IMR-90 (cell line): ENCODE measurements around the gene JMJD6. TPM values are rescaled to one million over a fixed set of nuclear protein-coding genes. Genes with fewer than 3 reads are reported as not detected.

ENCODE experiments used
- ATAC-seq: fragments of 200-7000 bp; cut with Tn5 transposase; 2 replicates; pipeline ENCODE4 v1.9.1; 2020; ENCODE audit warnings: low read depth, mild to moderate bottlenecking, moderate library complexity
- BruUV-seq: library from RNA; stranded (reverse); fragments of 400-500 nt; replicated peaks from 2 replicates; lab custom pipeline; 2021; lab: Mats Ljungman, UMichigan
- CTCF ChIA-PET: fragments of 300-600 bp; formaldehyde crosslinking; extraction: SDS; loops from one replicate; lab custom pipeline; 2021; ENCODE audit warnings: antibody characterized with exemption; lab: Yijun Ruan, JAX
- POLR2A ChIA-PET: fragments of 300-600 bp; sonication (Branson Sonifier 250); formaldehyde crosslinking; loops from one replicate; lab custom pipeline; 2022; ENCODE audit warnings: antibody characterized with exemption; ENCODE audit not compliant: unreplicated experiment; lab: Charles Lee
- DNase-seq: peaks from one replicate; pipeline ENCODE4 v3.0.0; 2013
- H2AFZ ChIP-seq: replicated peaks from 2 replicates; pipeline ENCODE3; 2013; ENCODE audit warnings: low read length, mild to moderate bottlenecking; ENCODE audit not compliant: poor library complexity
- H2AK5ac ChIP-seq: 2 replicates; pipeline ENCODE4 v1.6.1; 2013; ENCODE audit warnings: low read depth, low read length, inconsistent platforms
- H2AK9ac ChIP-seq: replicated peaks from 2 replicates; pipeline ENCODE3; 2013; ENCODE audit warnings: mild to moderate bottlenecking, low read depth, low read length, moderate library complexity; ENCODE audit not compliant: poor library complexity
- H2BK120ac ChIP-seq: 2 replicates; pipeline ENCODE4 v1.6.1; 2013; ENCODE audit warnings: low read depth, low read length, inconsistent platforms
- H2BK15ac ChIP-seq: 3 replicates; pipeline ENCODE4 v1.6.1; 2013; ENCODE audit warnings: low read depth, low read length, inconsistent platforms
- H2BK20ac ChIP-seq: 2 replicates; pipeline ENCODE4 v1.6.1; 2013; ENCODE audit warnings: low read depth, mild to moderate bottlenecking, inconsistent platforms, low read length, moderate library complexity
- H2BK5ac ChIP-seq: 2 replicates; pipeline ENCODE4 v1.6.1; 2013; ENCODE audit warnings: mild to moderate bottlenecking, low read depth, low read length, inconsistent platforms; ENCODE audit not compliant: poor library complexity, severe bottlenecking
- H3K14ac ChIP-seq: replicated peaks from 2 replicates; pipeline ENCODE4 v1.6.1; 2013; ENCODE audit warnings: low read depth, low read length, inconsistent platforms
- H3K18ac ChIP-seq: 2 replicates; pipeline ENCODE4 v1.6.1; 2013; ENCODE audit warnings: low read depth, low read length, control low read depth
- H3K23ac ChIP-seq: 2 replicates; pipeline ENCODE4 v1.6.1; 2013; ENCODE audit warnings: low read depth, low read length, inconsistent platforms
- H3K27ac ChIP-seq: 2 replicates; pipeline ENCODE4 v1.5.1; 2013; ENCODE audit warnings: mild to moderate bottlenecking, control low read depth, low read length; ENCODE audit not compliant: insufficient read depth
- H3K27me3 ChIP-seq: 2 replicates; pipeline ENCODE4 v1.6.1; 2013; ENCODE audit warnings: low read length; ENCODE audit not compliant: control insufficient read depth, insufficient read depth
- H3K36me3 ChIP-seq: 2 replicates; pipeline ENCODE4 v1.6.1; 2013; ENCODE audit warnings: low read length, mixed read lengths; ENCODE audit not compliant: control insufficient read depth, insufficient read depth
- H3K4ac ChIP-seq: 2 replicates; pipeline ENCODE4 v1.6.1; 2013; ENCODE audit warnings: low read depth, low read length, inconsistent platforms
- H3K4me1 ChIP-seq: 2 replicates; pipeline ENCODE4 v1.6.1; 2013; ENCODE audit warnings: low read length, mixed read lengths; ENCODE audit not compliant: control insufficient read depth, insufficient read depth
- H3K4me2 ChIP-seq: 2 replicates; pipeline ENCODE4 v1.6.1; 2013; ENCODE audit warnings: low read depth, mild to moderate bottlenecking, control low read depth, low read length, moderate library complexity
- H3K4me3 ChIP-seq: 2 replicates; pipeline ENCODE4 v1.5.1; 2013; ENCODE audit warnings: low read depth, mild to moderate bottlenecking, control low read depth, low read length, moderate library complexity; ENCODE audit not compliant: insufficient read depth
- H3K56ac ChIP-seq: 2 replicates; pipeline ENCODE4 v1.6.1; 2013; ENCODE audit warnings: low read length, inconsistent platforms; ENCODE audit not compliant: insufficient read depth; ENCODE audit errors: extremely low read depth
- H3K79me1 ChIP-seq, 2 experiments: 2 replicates each; pipeline ENCODE4 v1.6.1; 2013; ENCODE audit warnings: low read length in 2 of 2, inconsistent platforms in 1 of 2, low read depth in 1 of 2
- H3K9ac ChIP-seq: 2 replicates; pipeline ENCODE4 v1.6.1; 2013; ENCODE audit warnings: low read depth, low read length, control low read depth
- H3K9me1 ChIP-seq: 2 replicates; pipeline ENCODE4 v1.6.1; 2013; ENCODE audit warnings: low read length, inconsistent platforms; ENCODE audit not compliant: insufficient read depth
- H3K9me3 ChIP-seq: 2 replicates; pipeline ENCODE4 v1.6.1; 2013; ENCODE audit warnings: low read length; ENCODE audit not compliant: control insufficient read depth, insufficient read depth
- H4K20me1 ChIP-seq: 2 replicates; pipeline ENCODE4 v1.6.1; 2013; ENCODE audit warnings: low read length, inconsistent platforms; ENCODE audit not compliant: insufficient read depth
- H4K5ac ChIP-seq: 2 replicates; pipeline ENCODE4 v1.6.1; 2013; ENCODE audit warnings: mild to moderate bottlenecking, low read depth, low read length, control low read depth
- H4K8ac ChIP-seq, 2 experiments: 2 replicates each; pipeline ENCODE4 v1.6.1; 2013; ENCODE audit warnings: low read depth in 2 of 2, low read length in 2 of 2, control low read depth in 1 of 2, inconsistent platforms in 1 of 2
- H4K91ac ChIP-seq: 2 replicates; pipeline ENCODE4 v1.6.1; 2013; ENCODE audit warnings: low read depth, low read length, inconsistent platforms; ENCODE audit not compliant: insufficient read depth
- BHLHE40 ChIP-seq: fragments of 150-350 bp; IDR thresholded peaks from 2 replicates; pipeline ENCODE4 v1.6.1; 2016; ENCODE audit warnings: mild to moderate bottlenecking, low read depth, low read length
- CEBPB ChIP-seq: IDR thresholded peaks from 2 replicates; pipeline ENCODE4 v1.6.1; 2012; ENCODE audit warnings: low read depth, low read length, improper control_type of control experiment
- CHD1 ChIP-seq: IDR thresholded peaks from 2 replicates; pipeline ENCODE4 v1.6.1; 2012; ENCODE audit warnings: low read depth, low read length, improper control_type of control experiment
- FOS ChIP-seq: fragments of 150-350 bp; IDR thresholded peaks from 2 replicates; pipeline ENCODE4 v1.6.1; 2016; ENCODE audit warnings: low read depth, low read length
- MAFK ChIP-seq: IDR thresholded peaks from 2 replicates; pipeline ENCODE4 v1.6.1; 2012; ENCODE audit warnings: low read depth, low read length, improper control_type of control experiment
- MAZ ChIP-seq: IDR thresholded peaks from 2 replicates; pipeline ENCODE4 v1.6.1; 2012; ENCODE audit warnings: low read depth, mild to moderate bottlenecking, low read length, improper control_type of control experiment, moderate library complexity, borderline replicate concordance
- MXI1 ChIP-seq: IDR thresholded peaks from 2 replicates; pipeline ENCODE4 v1.6.1; 2012; ENCODE audit warnings: low read depth, mild to moderate bottlenecking, low read length, moderate library complexity, borderline replicate concordance
- NFE2L2 ChIP-seq: fragments of 150-350 bp; IDR thresholded peaks from 2 replicates; pipeline ENCODE4 v1.6.1; 2016; ENCODE audit warnings: low read depth, mild to moderate bottlenecking, low read length
- POLR2A ChIP-seq: IDR thresholded peaks from 2 replicates; pipeline ENCODE4 v1.6.1; 2012; ENCODE audit warnings: mild to moderate bottlenecking, low read depth, low read length
- RAD21 ChIP-seq: IDR thresholded peaks from 2 replicates; pipeline ENCODE4 v1.6.1; 2012; ENCODE audit warnings: low read length, improper control_type of control experiment
- RCOR1 ChIP-seq: IDR thresholded peaks from 2 replicates; pipeline ENCODE4 v1.6.1; 2012; ENCODE audit warnings: mild to moderate bottlenecking, low read length, improper control_type of control experiment; ENCODE audit not compliant: insufficient replicate concordance
- RFX5 ChIP-seq: IDR thresholded peaks from 2 replicates; pipeline ENCODE4 v1.8.0; 2012; ENCODE audit warnings: low read depth, mild to moderate bottlenecking, low read length, moderate library complexity
- SMC3 ChIP-seq: fragments of 150-350 bp; IDR thresholded peaks from 2 replicates; pipeline ENCODE4 v1.6.1; 2016; ENCODE audit warnings: low read depth, mild to moderate bottlenecking, antibody characterized with exemption, low read length, moderate library complexity
- WGBS, 2 experiments: methylation state at CpG; one replicate each; pipeline versions ENCODE4 v1.1.5 to v1.1.7; 2013; ENCODE audit warnings: missing lambda C conversion rate in 2 of 2; ENCODE audit not compliant: insufficient read length in 1 of 2; ENCODE audit errors: extremely low coverage in 2 of 2; 5-methylcytosine and 5-hydroxymethylcytosine counted together
- dilution Hi-C: fragments of 300-500 bp; cut with HindIII; formaldehyde crosslinking; loops from one replicate; pipeline ENCODE4 v1.14.3; 2018; ENCODE audit warnings: low sequenced_read_pairs; ENCODE audit not compliant: unreplicated experiment
- in situ Hi-C: fragments of 300-500 bp; cut with MboI; formaldehyde crosslinking; loops from 3 replicates; pipeline ENCODE4 v1.14.3; 2019; ENCODE audit warnings: low sequenced_read_pairs, inconsistent platforms, mixed read lengths
- intact Hi-C: fragments of 100-400 bp; cut with micrococcal nuclease; formaldehyde crosslinking; loops from 2 replicates; pipeline ENCODE4 v1.10.0; 2022
- polyA plus RNA-seq, 3 experiments: library from polyadenylated mRNA; depleted of rRNA; stranded (reverse); fragments of >200 nt; gene quantifications; 2 replicates each; pipeline ENCODE4 v1.2.3, GENCODE V29; 2012; ENCODE audit warnings: low replicate concordance in 1 of 3
- total RNA-seq: library from RNA; depleted of rRNA; stranded (reverse); fragments of >200 nt; gene quantifications from 2 replicates; pipeline ENCODE4 v1.2.3, GENCODE V29; 2012
- TF ChIP-seq, protein P1 (sequence below): fragments of 150-350 bp; IDR thresholded peaks from 2 replicates; pipeline ENCODE4 v1.6.1; 2017; ENCODE audit warnings: mild to moderate bottlenecking, antibody characterized with exemption, low read length, low read depth
- TF ChIP-seq, protein P2 (sequence below): conservative IDR thresholded peaks from 2 replicates; pipeline ENCODE4 v1.5.1; 2012; ENCODE audit warnings: mild to moderate bottlenecking, low read depth, low read length, improper control_type of control experiment
- TF ChIP-seq, protein P3 (sequence below): fragments of 150-350 bp; IDR thresholded peaks from 2 replicates; pipeline ENCODE4 v1.6.1; 2016; ENCODE audit warnings: low read depth, mild to moderate bottlenecking, low read length, moderate library complexity, borderline replicate concordance

The JMJD6 gene
- total and polyA plus RNA-seq, 2 of the 4 experiments (the other 2 are of a cell fraction), result 24.4 to 33.7 TPM

DNA sequence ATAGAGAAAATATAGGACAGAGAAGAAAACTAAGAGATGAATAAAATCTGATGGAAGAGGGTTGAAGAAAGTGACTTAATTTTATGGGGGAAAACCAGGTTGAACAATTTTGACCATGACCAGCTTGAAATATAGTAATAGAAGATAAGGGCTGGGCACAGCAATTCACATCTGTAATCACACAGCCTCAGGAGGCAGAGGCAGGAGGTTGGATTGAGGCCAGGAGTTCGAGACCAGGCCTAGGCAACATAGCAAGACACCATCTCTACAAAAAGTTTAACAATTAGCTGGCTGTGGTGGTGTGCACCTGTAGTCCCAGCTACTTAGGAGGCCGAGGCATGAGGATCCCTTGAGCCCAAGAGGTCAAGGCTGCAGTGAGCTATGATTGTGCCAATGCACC, 24.3 kb downstream of the JMJD6 start:
- POLR2A ChIA-PET, result no interaction called here
- Histone ChIP-seq H3K27me3 (no peaks in the 10 kb centered on the region), H3K36me3 (peaks cover 2% of the 10 kb centered on the region; the same call in 1 of the 2 replicates), H2BK120ac (no peak overlapping the region), H3K79me1 (peaks cover 5 to 91% of the 10 kb centered on the region in 2 experiments; a peak in 3 of 4 replicates), H3K4me1 (peaks cover 48% of the 10 kb centered on the region), H4K8ac (0 out of 4 replicates have a peak overlapping the region, but pooled peaks of 1 of the 2 experiments have one; percentile 17), H4K5ac (no peak overlapping the region), H2BK20ac (no peak overlapping the region), H2AK5ac (peak overlapping the region; percentile 43; the same call in 1 of the 2 replicates), H2BK5ac (peak overlapping the region; percentile 90), H3K9ac (no peak overlapping the region; the same call in 1 of the 2 replicates), H3K4ac (no peak overlapping the region), H2AFZ (no peak overlapping the region), H3K14ac (no peak overlapping the region; the same call in 1 of the 2 replicates), H2AK9ac (no peak overlapping the region), H3K56ac (no peak overlapping the region), H4K91ac (no peak overlapping the region), H3K18ac (no peak overlapping the region), H3K9me3 (no peaks in the 10 kb centered on the region), H3K23ac (peak overlapping the region; percentile 70), H3K9me1 (peaks cover 52% of the 10 kb centered on the region), H2BK15ac (no peak overlapping the region; the same call in 2 of the 3 replicates), H4K20me1 (peaks cover 92% of the 10 kb centered on the region), H3K4me2 (peak overlapping the region; percentile 82; the same call in 1 of the 2 replicates), H3K4me3 (no peak overlapping the region), H3K27ac (no peak overlapping the region)
- CTCF ChIA-PET, result no interaction called here
- in situ Hi-C loops, result no loop called here
- TF ChIP-seq FOS (no peak), MAFK (no peak), MAZ (no peak), POLR2A (no peak), NFE2L2 (no peak), RAD21 (no peak), MXI1 (no peak), RFX5 (no peak), RCOR1 (no peak), BHLHE40 (no peak), SMC3 (no peak), CHD1 (no peak), CEBPB (no peak)
- TF ChIP-seq, protein P1, sequence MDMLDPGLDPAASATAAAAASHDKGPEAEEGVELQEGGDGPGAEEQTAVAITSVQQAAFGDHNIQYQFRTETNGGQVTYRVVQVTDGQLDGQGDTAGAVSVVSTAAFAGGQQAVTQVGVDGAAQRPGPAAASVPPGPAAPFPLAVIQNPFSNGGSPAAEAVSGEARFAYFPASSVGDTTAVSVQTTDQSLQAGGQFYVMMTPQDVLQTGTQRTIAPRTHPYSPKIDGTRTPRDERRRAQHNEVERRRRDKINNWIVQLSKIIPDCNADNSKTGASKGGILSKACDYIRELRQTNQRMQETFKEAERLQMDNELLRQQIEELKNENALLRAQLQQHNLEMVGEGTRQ, result no peak
- TF ChIP-seq, protein P2, sequence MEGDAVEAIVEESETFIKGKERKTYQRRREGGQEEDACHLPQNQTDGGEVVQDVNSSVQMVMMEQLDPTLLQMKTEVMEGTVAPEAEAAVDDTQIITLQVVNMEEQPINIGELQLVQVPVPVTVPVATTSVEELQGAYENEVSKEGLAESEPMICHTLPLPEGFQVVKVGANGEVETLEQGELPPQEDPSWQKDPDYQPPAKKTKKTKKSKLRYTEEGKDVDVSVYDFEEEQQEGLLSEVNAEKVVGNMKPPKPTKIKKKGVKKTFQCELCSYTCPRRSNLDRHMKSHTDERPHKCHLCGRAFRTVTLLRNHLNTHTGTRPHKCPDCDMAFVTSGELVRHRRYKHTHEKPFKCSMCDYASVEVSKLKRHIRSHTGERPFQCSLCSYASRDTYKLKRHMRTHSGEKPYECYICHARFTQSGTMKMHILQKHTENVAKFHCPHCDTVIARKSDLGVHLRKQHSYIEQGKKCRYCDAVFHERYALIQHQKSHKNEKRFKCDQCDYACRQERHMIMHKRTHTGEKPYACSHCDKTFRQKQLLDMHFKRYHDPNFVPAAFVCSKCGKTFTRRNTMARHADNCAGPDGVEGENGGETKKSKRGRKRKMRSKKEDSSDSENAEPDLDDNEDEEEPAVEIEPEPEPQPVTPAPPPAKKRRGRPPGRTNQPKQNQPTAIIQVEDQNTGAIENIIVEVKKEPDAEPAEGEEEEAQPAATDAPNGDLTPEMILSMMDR, result no peak
- TF ChIP-seq, protein P3, sequence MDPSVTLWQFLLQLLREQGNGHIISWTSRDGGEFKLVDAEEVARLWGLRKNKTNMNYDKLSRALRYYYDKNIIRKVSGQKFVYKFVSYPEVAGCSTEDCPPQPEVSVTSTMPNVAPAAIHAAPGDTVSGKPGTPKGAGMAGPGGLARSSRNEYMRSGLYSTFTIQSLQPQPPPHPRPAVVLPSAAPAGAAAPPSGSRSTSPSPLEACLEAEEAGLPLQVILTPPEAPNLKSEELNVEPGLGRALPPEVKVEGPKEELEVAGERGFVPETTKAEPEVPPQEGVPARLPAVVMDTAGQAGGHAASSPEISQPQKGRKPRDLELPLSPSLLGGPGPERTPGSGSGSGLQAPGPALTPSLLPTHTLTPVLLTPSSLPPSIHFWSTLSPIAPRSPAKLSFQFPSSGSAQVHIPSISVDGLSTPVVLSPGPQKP, result no peak
- dilution Hi-C loops, result no loop called here
- ATAC-seq (no peak), DNase-seq (no peak)
- BruUV-seq, result no TSS peak
- WGBS, 2 experiments, result no CpG with 5 or more reads among the region's 2 CpGs
- intact Hi-C loops, result no loop called here
